Dedifferentiated amniotic fluid mesenchymal stem cell (primary cell): ENCODE data around the gene ADISSP.

Experiments used
- DNase-seq: peaks from one replicate; pipeline ENCODE4 v3.0.0-alpha.2; 2016; ENCODE audit errors: extremely low spot score

The ADISSP gene

GRCh38 chr20:3738111-3739053 lies 29.2 kb downstream of the ADISSP start:
- DNase-seq = no peak

- no peak for DNase-seq
Measured at GRCh38 chr20:3735768-3736167, 31.8 kb downstream of the ADISSP start.

GRCh38 chr20:3734111-3734843 lies 33.3 kb downstream of the ADISSP start:
- no peak for DNase-seq

GRCh38 chr20:3733119-3733995 lies 34.2 kb downstream of the ADISSP start:
- no peak for DNase-seq

- no peak for DNase-seq
Measured at GRCh38 chr20:3732327-3733118, 35.0 kb downstream of the ADISSP start, which contains the start of gene HSPA12B. Gene HSPA12B, plus strand, starts transcription at chr20:3732685. Its CDS starts 5,990 bp downstream, at chr20:3738675.

- no peak for DNase-seq
Measured at GRCh38 chr20:3731944-3732326, 35.6 kb downstream of the ADISSP start.

- DNase-seq = no peak
Measured at GRCh38 chr20:3730803-3731672, 36.5 kb downstream of the ADISSP start.

- no peak for DNase-seq
Measured at GRCh38 chr20:3729811-3730540, 37.6 kb downstream of the ADISSP start.

GRCh38 chr20:3729378-3729777 lies 38.2 kb downstream of the ADISSP start:
- DNase-seq = no peak

GRCh38 chr20:3728876-3729275 lies 38.7 kb downstream of the ADISSP start:
- DNase-seq = no peak

- DNase-seq = no peak
Measured at GRCh38 chr20:3728354-3728753, 39.2 kb downstream of the ADISSP start.

GRCh38 chr20:3727401-3728021 lies 40.0 kb downstream of the ADISSP start:
- peak; percentile 62 for DNase-seq

- no peak for DNase-seq
Measured at GRCh38 chr20:3724356-3724755, 43.2 kb downstream of the ADISSP start.

- no peak for DNase-seq
Measured at GRCh38 chr20:3723284-3723683, 44.3 kb downstream of the ADISSP start.

- DNase-seq = no peak
Measured at GRCh38 chr20:3721912-3722311, 45.6 kb downstream of the ADISSP start.

- no peak for DNase-seq
Measured at GRCh38 chr20:3720626-3721025, 46.9 kb downstream of the ADISSP start.

GRCh38 chr20:3720068-3720467 lies 47.5 kb downstream of the ADISSP start:
- DNase-seq = no peak

GRCh38 chr20:3719046-3719445 lies 48.5 kb downstream of the ADISSP start:
- DNase-seq = no peak
